Stimulated activated naive CD4-positive, alpha-beta T cell (primary cell): ENCODE results near the gene DTHD1.

Experiments used
- DNase-seq, 6 experiments: peaks; one replicate each; lab custom pipeline; 2025; lab: John Stamatoyannopoulos, UW

DTHD1 gene

DNA sequence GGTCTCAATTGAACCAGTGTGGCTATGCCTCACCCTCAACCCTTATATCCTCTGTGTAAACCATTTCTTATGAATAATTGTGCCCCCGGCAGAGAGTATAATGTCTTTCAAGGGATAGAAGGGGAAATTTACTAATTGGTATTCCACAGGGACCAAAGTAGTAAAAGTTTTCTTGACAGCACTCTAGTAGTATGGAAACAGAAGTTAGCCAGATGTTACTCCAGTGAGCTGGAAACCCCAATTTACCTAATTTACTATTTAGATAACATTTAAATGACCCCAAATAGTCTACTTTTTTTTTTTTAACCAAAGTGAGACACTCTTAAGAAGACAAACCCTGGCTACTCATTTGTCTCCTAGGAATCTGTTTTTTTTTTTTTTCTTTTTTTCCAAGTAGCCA lies 32.3 kb downstream of the DTHD1 start:
- no peak for DNase-seq

DNA sequence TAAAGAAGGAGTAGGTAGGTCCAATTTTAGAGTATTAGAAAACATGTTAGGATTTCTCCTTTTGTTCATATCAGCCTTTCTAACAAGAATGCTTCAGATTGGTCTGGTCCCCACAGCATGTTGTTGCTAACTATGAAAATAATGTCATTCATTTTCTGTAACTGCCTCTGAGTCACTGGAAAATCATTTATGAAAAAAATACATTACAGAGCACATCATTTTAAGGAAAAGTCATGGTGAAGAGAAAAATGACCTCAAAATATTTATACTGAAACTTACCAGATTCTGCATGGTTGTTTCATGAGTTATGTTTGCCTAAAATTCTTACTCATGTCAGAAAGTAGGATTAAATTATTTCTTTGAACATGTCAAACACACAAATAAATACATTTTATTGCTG lies 35.2 kb downstream of the DTHD1 start:
- DNase-seq = no peak

DNA sequence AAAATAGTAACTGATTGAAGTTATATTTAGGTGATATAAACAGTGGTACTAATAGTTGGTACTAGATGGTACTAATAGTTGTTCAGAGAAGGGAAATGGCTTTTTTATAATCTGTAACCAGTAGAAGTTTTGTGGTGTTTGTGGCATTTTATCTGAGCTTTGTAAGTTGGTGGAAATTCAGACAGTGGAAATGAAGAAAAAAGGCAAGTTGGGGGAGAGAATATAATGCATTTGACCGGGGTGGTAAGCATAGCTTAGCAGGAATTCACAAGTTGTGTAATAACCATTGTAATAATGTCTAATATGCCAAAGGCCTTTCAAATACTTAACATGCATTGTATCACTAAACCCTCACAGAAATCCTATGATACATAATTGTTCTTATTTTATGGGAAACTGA lies 36.3 kb downstream of the DTHD1 start:
- DNase-seq = no peak

DNA sequence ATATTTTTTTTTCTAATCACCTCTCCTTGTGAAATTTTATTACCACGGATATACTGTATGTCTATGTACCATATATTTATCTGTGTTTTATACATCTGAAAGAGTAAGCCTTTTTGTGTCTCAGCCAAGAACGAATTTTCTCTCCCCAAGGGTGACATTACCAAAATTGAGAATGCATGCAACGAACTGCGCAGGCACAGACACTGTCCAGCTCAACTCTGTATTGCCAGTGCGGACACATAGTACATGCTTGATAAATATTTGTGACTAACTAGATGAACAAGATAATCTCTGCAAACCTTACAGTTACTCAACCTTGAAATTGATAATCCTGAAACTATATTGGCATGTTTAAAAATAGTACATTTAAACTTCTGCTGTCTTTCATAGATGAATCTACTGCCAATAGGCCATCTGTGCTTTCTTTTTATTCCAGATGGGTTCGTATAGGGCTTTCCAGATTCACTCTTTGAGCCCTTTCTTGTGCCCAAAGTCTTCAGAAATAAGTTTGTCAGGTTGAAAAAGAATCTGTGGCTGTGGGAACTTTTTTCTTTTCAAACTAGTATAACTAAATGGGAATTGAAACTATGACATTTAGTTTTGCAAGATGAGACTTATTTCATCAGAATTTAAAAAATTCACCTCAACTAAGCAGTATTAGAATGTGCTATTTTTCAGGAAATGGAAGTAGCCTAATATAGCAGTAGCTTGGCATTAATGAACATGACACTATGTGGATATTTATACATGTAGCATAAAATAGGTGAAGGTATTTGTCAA lies 38.9 kb downstream of the DTHD1 start:
- DNase-seq = no peak

DNA sequence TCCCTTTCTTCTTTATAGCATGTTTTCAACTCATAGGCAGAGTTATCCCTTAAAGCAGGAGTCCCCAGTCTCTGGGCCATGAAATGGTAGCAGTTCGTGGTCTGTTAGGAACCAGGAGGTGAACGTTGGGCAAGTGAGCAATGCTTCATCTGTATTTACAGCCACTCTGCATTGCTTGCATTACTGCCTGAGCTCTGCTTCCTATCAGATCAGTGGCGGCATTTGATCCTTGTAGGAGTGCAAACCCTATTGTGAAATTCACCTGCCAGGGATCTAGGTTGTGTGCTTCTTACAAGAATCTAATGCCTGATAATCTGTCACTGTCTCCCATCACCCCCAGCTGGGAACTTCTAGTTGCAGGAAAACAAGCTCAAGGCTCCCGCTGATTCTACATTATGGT lies 39.8 kb downstream of the DTHD1 start:
- no peak for DNase-seq

DNA sequence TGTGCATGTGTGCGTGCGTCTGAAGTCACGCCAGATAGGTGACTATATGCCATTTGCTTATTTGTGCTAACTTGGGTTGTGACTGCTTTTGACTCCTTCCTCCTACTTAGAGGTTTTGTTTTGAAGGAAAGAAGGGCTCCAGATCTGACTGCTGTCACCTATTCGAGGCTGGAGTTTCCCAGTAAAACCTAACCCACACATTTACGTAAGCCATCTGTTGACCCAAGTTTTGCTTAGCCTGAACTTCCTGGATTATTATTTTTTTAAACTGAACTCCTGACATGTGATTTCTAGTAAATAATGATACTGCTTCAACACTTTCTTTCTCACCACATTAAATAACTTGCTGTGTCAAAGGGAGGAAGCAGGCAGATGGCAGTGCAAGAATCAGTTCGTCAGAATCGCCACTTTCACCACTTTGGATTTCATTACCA lies 41.5 kb downstream of the DTHD1 start:
- DNase-seq = peak in 4 of 6 experiments; percentile 0 to 67 (median 60)

DNA sequence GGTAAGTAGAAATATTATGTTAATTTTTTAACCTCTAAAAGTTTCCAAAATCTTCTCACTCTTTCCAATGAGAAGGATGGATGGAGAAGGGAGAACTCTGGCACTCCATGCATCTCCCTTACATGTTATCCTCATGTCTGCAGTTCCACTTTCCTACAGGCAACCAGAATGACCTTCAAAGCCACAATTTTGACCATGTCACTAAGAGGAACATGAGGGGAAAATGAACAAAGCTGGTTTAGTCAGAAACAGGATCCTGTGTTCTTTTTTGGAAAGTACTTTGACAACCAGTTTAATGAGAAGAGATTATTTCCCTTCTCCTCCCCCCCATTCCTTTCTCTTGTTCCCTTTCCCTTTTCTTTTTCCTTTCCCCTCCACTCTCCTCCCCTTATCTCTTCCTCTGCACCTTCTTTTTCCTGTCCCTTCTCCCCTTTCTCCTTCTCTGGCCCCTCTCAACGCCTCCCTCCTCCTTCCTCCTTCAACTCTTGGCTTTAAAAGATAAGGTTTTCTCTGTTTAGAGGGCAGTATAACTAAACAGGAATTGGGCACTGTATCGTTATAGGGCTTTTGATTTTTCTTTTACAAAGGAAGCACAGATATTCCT lies 42.5 kb downstream of the DTHD1 start:
- no peak for DNase-seq

DNA sequence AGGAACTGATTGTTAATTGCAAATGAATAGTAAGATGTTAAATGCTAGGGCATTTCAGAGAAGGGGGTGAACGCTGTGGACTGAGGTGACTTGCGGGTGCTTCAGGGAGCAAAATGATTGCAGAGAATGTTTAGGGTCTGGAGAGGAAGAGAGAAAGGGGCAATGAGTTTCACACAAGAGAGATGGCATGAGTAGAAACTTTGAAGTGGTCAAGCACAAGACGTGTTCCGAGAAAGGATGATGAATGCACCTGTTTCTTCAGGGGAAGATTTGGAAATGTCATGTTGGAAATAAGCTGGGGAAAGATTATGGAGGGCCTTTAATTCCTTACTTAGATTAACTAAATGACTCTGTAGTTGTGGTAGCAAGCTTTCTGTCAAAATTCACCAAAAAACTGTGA lies 43.4 kb downstream of the DTHD1 start:
- no peak for DNase-seq

DNA sequence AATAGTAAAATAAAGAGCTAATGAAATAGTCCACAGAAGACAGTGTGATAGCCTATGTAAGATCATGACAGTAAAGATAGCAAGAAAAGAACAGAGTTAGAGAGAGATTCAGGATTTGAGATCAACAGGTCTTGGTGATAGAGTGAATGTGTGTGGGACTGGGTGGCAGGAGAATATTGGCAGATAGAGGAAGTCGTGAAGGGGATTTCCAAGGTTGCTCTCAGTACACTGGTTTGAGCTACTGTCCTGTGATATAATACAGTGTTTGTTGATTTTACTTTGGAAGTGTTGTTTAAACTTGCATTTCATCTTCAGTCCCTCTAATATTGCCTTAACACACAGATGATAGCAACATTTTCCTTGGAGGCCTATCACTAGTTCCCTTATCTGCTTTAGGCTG lies 44.1 kb downstream of the DTHD1 start:
- DNase-seq = no peak

DNA sequence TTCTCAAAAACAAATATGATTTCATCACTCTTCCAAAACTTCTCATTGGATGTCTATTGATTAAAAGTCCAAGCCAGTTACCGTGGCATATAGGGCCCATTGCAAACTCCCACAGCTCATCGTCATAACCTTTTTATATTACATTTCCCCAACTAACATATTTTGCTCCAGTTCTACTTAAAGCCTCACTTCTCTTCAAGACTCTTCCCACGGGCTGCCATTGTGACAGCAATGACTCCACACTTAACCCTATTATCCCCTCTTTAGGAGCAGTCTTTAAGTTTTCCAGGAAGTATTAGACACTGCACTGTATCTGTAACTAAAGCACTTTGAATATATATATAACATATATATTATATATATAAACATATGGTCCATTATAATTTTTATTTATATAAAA lies 44.5 kb downstream of the DTHD1 start:
- DNase-seq = no peak

DNA sequence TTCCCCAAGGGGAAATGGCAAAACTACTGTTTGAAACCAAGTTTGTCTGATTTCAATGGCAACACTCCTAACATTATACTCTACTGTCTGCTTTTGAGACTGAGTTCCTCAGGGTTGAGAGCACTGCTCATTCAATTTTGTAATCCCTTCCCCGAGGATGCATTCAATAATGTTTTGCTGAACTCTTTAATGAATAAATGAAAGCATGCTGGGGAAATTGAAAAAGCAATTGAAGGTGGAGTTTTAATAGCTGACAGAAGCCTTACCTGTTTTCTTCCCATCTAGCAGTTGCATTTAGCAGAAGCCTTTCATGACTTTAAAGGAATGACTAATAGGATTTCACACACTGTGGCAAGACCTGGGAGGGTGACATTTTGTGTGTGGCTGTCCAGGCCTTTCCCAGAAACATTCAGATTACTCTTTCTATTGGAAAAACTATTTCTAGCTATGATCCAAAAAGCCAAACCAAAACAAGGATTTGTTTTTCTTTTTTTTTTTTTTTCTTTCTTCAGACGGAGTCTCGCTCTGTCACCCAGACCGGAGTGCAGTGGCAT lies 45.1 kb downstream of the DTHD1 start:
- no peak for DNase-seq

DNA sequence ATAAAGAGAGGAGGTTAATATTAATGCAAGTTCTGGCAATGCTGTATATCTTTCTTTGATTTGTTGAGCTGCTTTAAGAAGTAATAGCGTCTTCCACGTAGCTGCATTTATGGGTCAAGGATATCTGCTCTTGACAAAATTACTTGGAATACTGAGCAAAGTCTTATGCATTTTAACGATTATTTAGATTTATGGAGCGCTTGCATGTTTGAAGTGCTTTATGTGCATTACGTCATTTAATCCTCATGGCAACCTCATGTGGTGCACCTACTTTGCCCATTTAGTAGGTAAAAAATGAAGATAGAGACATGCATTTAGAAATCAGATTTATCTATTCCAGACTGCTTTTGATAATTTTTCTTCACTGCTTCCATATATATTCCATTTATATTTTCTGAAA lies 46.0 kb downstream of the DTHD1 start:
- DNase-seq = no peak

DNA sequence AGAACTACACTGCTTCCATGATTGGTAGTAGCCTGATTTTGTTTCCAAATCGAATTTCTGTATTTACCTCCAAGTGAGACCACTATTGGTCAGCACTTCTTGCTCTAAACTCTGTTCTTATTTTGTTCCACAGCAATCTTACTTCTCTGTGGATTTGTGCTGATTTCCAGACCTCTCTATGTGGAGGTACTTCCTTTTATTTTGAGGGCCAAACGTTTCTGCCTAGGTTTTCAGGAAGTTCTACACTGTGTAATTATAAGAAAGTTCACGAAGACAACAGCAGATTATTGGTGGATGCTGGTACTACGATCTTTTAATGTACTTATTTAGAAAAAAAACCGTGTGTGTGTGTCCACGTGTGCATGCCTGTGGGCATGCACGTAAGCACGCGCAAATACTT lies 46.7 kb downstream of the DTHD1 start:
- DNase-seq = no peak

DNA sequence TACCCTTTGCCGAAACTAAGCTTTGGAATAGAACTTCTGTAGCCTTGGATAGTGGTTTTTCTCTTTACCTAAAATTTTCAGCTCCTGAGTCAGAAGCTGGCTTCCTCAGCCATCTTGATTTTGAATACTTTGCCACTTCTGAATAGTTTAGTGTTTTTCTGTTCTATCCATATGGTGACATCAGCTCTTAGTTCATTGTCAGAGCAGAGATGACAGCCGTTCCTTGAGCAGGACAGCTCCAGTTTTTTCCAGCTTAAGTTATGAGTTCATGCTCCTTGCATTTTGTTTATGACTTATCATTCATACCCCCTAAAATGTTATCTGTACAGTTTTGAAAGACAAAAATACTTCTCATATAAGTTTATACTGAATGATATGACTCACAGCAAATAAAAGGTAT lies 47.8 kb downstream of the DTHD1 start:
- DNase-seq = no peak

DNA sequence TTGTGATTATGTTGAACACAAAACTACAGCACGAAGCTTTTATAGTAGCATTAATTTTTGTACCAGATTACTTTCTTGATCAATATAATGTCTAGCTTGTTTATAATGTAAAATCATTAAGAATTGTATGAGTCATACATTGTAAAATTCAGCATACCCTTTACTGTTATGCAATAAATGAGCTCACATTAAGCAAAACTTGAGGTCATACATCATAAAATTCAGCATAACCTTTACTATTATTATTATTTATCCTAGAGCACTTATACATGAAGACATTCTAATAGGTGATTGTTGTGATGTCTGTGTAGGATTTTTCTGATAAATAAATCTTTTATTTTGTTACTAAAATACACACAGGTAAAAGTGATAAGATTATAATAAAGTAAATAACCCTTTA lies 49.4 kb downstream of the DTHD1 start:
- DNase-seq = no peak

DNA sequence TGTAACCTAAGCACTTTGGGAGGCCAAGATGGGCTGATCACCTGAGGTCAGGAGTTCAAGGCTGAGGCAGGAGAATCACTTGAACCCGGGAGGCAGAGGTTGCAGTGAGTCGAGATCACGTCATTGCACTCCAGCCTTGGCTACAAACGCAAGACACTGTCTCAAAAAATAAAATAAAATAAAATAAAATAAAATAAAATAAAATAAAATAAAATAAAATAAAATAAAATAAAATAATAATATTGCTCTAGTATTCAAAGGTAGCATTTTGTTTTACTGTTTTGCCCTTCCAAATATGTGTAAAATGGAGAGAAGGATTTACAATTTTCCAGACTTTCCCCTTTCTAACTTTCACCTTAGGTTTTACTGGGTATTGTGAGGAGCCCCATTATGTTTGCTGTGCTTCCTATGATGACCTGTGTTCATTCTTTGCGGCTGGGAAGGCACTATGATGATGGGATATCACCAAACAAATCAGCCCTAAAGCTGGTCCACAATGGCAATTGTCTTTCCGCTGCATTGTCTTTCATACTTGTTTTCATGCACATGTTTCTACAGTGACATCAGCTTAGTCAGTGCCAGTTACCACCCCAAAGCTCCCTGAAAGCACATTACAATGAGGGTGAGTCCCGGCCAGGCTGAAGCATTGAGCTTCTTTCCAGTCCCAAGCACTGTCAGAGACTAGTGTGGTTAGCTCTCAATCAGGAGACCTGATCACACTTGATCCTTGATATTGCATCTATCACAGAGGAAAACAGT lies 50.8 kb downstream of the DTHD1 start:
- DNase-seq = no peak

DNA sequence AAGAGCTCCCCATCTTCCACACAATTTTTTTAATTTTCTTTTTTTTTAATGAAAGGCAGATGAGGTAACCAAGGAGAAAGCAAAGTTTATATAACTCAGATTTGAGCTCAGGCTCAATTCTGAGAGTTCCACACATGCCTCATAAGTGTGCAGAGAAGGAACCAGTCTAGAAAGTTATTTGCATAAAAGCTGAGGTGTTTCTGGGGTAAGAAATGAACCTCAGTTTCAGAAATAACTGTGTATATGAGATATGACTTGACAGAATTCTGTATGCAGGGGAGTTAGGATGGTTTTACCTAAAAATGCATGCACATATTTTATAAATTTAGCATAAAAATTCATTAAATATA lies 51.3 kb downstream of the DTHD1 start:
- DNase-seq = no peak

DNA sequence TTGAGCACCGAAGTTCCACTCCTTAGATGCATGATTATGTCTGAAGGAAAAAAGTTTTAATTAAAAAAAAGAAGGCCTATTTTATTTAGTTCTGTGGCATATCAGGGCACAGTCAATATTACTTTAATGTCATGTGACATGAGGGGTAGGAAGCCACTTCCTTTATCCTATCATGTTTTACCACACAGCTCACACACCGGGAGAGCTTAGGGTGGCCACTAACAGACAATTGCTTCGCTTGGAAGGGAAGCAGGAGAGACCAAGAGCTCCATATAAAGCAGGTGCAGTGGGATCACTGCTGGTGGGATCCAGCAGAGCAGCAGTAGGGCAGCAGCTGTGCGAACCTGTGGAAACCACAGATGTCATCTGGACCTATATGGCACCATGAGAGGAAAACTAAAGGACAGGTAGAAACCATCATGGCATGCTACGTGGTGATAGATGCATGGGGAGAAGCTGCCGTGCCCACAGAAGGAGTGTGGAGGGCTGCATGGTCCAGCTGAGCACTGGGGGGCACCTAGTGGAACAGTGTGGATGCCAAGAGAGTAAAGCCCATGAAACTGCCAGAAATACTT lies 52.0 kb downstream of the DTHD1 start:
- DNase-seq = no peak

DNA sequence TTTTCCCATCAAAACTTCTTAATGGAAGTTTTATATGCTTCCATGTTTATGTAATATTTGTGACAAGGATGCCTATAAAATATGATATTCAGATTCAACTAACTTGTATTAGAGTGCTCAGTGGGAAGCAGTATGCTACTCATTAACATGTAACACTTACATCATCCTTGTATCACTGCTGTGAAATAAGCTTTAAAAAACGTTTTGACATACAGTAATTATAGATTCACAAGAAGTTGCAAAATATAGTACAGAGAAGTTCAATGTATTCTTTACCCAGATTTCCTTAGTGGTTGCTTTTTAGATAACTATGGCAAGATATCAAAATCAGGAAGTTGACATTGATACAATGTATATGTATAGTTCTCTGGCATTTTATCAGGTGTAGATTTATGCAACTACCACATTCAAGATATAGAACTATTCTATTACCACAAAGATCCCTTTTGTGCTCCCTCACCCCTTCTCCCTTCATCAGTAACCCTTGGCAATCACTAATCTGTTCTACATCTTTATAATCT lies 56.3 kb downstream of the DTHD1 start:
- DNase-seq = no peak

DNA sequence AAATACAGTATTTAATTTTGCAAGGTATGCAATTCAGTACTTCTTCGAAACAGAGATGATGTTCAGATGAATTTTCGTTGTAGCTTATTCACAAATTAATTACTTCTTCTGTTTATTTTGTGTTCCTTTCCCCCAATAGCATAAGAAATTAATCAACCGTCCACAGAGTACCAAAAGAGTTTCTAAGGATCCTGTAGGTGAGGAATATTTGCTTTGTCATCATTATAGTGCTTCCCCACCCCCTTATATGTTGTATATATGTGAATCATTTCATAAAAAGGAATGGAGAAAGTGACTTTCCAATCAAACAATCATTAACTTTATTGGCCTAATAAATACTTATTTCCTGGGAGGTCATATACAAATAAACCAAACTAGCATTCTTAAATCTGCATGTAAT lies 57.6 kb downstream of the DTHD1 start:
- no peak for DNase-seq

DNA sequence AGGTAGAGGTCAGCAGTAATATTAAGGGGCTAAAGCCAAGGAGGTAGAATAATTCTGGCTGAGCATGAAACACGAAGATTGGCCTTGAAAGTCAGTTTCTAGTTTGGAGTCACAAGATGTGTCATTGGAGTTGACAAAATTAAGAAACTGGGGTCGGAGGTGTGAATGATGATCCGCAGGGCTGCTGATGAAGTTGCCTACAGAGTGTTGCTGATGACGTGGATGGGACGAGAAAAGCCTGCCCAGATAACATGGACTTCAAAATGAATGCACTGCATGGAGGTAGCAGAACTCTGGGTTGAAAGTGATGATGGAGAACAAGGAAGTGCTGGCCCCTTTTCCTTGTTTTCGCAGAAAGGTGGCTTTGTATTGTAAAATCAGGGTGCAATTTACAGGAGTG lies 60.5 kb downstream of the DTHD1 start:
- DNase-seq = no peak

DNA sequence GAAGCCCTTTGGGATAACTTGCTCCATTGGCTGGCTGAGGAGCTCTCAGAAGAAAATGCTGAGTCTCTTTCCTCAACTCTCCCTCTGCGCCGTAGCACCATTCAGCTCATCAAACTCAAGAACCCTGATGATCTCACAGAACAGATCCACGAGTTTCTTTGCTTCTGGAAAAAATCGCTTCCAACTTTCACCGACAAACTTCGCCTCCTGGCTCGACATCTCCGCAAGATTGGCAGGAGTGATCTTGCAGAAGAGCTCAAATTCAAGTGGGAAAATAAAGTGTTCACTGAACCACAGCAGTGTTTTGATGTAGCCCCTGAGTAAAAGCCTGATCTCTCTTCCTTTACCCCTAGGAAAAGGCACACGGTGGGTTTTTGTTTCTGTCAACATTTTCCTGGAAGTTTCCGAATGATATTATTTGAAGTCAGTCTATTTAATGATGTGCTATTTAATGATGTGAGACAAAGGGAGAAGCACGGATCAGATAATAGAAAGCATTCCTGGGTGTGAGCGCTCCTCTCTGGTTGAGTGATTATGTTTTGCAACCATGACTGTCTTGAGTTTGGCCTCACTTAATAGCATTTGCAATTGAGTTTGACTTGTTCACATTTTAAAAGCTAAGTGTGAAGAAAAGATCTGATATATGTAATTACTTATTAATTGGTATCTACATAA lies 62.2 kb downstream of the DTHD1 start:
- no peak for DNase-seq
